ENCODE data around the gene ST8SIA2.

The ST8SIA2 gene

GRCh38 chr15:92399271-92399950, 5.7 kb downstream of the ST8SIA2 start:
- DNase-seq, result no peak

DNA sequence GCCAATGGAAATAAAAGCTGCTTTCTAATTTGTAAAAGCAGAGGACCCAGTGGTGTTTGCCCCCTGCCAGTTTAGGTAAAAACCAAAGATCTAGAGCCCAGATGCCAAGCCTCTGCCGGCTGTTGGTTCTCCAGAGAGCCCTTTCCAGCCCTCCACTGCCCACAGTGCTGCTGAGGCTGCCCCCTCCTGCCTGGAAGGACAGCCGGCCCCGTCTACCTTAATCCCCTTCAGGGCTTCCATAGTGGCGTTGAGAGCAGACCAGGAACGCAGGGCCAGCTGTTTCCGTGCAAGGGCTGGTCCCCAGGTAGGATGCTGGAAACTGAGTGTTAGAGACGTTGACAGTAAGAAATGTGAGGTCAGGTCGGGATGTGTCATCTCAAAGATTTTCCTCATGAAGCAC, 6.9 kb downstream of the ST8SIA2 start:
- DNase-seq, result no peak

DNA sequence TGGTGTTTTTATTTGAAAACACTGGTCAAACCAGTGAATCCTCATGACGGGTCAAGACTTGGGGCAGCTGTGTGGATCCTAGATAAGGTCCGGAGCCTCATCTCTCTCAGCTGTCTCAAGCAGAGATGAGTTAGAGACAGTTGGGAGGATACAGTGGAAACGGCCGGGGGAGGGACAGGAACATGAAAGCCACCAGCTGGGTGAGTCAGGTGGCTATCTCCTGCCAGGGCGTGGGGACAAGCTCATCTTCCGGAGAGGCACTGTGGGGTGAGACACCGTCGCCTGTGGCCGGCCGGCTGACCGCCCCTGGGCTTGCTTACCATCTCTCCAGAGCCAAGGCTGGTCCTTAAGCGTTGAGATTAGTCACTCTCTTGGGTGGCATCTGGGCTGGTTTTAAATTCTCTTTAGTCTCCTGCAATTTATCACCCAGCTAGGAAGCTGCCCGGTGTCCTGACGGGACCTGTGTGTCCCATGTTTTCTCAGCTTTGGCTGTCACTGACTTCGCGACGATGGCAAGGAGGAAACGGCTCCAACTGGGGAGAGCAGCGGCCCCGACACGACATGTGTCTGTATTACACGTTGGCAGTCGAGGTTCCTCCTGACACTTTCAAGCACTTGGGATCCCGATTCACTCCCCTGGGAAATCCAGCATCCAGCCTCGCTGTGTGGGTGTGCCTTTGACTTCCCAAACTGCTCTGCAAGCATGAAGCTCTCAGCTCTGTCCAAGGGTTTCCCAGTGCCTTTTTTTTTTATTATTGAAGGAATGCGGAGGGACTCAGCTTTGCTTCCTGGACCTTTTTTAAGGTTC, 7.5 kb downstream of the ST8SIA2 start:
- DNase-seq, result no peak

DNA sequence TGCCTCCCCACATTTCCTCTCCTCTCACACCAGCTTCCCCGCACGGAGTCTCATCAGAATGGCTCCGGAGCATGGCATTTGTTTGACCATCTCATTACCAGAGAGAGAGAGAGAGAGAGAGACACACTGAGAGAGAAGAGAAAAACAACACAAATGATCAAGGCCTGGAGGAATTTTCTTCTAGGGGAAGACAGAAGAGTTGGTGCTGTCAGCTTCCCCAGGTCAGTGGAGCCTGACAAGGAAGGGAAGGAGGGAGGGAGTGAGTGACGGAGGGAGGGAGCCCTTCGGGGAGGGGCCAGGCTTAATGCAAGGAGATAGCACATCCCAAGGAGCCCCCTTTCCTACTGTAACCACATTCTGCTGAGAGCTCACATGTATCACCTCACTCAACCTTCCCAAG, 9.1 kb downstream of the ST8SIA2 start:
- no peak for DNase-seq

DNA sequence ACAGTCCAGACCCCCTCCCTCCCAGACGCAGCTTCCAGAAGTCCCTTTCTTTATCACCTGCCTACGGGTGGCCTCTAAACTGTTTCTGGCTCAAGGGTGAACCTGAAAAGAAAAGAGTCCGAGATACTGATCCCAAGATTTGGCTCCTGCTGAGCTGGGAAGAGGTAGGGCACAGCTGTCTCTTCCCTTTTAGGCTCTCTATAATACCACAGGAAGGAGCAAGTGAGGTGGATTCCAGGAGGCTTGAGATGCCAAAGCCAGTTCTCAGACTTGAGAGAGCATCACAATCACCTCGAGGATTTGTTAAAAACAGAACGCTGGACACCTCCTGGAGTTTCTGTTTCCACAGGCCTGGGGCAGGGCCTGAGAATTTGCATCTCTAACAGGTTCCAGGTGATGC, 12.3 kb downstream of the ST8SIA2 start:
- no peak for DNase-seq

GRCh38 chr15:92407321-92407720, 13.6 kb downstream of the ST8SIA2 start:
- no peak for DNase-seq

DNA sequence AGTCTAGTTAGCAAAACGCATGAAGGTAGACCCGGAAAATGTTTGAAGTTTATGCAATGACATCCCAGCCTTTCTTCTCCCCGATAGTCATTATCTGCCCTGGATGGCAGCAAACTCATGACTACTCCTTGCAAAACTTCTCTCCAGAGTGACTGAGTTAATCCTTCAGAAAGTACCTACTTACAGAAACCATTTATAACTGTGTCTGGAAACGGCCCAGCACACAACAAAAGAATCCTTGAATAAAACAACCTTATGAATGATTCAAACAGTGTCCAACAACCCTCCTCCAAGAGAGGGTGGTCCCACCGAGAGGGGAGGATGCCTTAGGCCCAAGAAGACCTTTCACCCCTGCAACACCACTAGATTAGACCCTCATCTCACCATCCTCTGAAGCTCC, 14.2 kb downstream of the ST8SIA2 start:
- DNase-seq, result no peak

GRCh38 chr15:92409006-92409405, 15.3 kb downstream of the ST8SIA2 start:
- no peak for DNase-seq

GRCh38 chr15:92409521-92409920, 15.8 kb downstream of the ST8SIA2 start:
- DNase-seq, result no peak

DNA sequence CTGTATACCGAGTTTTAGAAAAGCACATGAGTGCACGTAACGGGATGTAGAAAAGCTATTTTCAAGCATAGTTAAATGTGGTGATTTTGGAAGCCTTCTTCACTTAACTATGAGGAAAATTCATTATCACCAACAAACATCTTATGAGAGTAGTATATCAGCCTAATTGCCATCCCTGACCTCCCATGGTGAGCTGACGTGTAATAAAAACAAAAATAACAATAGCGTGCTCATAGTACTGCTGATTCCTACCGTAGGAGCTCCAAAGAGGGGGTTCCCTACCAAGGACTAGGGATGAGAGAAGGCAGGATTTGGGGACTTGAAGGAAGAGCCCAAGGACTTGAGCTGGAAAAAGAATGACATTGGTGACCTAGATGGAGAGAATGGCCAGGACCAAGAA, 16.9 kb downstream of the ST8SIA2 start:
- DNase-seq, result no peak

DNA sequence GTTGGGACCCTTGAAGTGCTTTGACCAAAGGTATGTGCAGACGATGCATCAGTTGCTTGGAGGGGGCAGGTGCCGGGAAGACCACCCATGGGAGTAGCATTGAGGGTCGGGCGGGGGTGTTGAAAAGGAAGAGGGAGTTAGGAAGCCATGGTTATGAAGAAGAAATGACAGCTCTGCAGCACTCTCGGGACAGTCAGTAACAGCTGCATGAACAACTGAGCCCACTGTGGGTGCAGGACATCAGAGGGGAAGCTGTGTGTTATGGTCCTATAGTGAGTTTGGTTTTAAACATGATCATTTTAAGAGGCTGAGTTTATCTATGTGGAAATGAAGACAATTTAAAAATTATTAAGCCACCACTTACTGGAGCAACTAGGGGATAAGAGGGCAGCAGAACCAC, 17.6 kb downstream of the ST8SIA2 start:
- DNase-seq, result no peak

GRCh38 chr15:92413510-92413909, 19.8 kb downstream of the ST8SIA2 start:
- DNase-seq, result no peak

DNA sequence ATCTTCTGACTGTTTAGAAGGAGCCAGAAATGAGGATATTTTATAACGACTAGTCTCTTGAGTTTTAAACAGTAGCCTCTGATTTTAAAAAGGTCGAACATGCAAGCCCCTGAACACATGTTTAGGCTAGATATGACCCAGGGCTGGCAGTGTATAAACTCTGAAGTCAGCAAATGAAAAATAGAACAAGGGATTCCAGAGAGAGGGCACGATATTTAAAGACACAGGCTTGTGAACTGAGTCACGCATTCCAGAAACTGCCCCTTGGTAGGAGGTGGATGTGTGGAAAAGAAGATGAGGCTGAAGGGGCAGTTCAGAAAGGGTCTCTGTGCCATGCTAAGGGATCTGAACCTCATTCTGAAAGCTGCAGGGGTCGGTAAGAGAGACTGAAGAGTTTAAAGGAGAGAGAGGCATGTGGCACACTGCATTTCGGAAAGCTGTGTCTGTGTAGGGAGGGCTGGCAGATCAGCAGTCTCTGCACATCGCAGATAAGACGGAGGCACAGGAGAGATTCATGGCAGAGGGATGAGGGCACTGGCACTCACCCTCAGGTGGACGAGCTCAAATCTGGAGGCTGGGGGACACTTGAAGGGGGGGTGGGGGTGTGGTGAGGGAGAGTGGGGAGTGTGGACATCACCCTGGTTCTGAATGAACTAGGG, 22.1 kb downstream of the ST8SIA2 start:
- DNase-seq, result no peak

DNA sequence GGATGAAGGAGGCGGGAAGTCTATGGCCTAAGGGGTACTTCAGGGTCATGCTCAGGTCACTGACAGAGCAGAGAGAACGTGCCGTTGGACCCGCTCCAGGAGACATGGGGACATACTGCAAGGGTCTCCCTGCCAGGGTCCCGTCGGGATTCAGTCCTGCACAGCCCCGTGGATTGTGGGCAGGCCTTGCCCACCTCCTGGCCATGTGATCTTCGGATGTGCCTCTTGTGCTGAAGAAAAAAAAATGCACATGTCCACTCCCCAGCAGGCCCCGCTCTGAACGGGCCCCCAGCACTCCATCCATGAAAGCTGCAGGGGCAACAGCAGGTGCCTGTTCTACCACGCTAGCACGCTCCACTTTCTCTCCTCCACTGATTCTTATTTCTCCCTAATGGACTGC, 22.9 kb downstream of the ST8SIA2 start:
- DNase-seq, result no peak

GRCh38 chr15:92417716-92418115, 24.0 kb downstream of the ST8SIA2 start:
- no peak for DNase-seq

GRCh38 chr15:92418864-92419263, 25.2 kb downstream of the ST8SIA2 start:
- no peak for DNase-seq

DNA sequence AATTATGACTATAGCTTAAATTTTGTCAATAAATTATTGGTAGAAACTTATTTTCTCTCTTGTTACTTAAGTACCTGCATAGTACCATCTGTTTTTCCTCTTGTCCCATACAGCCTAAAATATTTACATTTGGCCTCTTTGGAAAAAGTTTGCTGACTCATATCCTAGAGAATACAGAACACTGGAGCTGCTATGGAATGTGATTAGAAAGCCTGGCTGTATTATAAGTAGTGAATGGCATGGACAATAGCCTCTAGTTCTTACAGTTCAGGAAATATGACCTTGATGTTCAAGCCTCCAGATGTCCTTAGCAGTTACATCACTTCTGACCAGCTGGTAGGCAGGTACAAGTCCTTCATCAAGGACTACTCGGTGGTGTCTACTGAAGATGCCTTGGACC, 28.3 kb downstream of the ST8SIA2 start:
- DNase-seq, result no peak

DNA sequence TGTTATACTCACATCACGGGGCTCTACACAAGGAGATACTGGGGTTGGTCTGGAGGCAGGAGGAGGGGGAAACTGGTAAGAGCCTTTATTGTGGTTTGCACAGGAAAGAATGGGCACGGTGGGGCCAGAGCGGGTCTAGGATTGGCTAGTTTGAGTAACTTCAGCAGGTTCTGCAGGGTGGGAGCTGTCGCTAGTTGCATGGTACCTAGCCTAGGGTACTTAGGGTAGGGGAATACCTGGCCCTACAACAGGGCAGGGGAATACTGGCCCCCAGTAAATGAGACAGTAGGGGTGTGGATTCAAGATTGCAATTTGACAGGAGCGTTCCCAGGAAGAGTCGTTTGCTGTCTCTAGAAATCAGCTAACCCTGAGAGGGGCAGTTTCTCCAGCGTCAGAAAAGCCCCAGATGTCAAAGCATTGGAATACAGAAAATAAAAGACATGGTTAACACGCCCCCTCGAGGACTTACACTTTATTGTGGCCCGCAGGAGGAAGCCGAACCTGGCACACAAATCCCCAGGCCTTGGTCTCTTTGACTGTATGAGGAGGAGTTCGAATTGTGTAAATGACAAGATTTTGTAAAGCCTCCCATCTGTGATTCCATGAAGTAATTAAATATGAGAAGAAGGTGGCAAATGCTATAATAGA, 32.0 kb downstream of the ST8SIA2 start:
- no peak for DNase-seq

DNA sequence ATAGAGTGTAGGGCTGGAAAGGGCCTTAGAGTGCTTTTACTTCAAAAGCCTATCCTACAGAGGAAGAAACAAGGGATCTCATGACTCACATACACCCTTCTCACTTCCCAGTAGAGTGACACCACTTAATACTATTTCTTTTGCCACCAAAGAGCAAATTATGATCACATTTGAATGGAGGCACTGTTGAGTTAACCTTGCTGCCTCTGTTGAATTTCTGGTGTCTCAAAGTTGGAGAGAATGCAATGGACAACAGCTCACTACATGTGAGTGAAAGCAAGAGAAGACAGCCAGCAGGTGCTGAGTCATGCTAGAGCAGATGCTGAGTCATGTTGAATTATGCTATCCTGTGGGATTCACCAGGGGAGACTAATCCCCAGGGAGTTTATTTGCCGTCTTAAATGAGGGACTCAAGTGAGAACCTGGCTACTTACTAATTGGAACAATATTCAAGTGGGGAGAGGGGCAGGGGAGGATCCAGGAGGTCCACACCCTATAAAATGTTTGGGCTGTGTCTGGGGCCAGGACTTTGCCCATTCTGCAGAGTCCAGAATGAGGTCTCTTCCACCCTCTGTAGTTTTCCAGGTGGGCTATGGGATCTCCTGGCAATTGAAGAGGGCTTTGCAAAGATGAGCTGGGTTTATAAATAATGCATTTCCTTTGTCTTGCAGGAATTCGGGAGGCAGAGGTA, 35.8 kb downstream of the ST8SIA2 start:
- DNase-seq, result no peak

DNA sequence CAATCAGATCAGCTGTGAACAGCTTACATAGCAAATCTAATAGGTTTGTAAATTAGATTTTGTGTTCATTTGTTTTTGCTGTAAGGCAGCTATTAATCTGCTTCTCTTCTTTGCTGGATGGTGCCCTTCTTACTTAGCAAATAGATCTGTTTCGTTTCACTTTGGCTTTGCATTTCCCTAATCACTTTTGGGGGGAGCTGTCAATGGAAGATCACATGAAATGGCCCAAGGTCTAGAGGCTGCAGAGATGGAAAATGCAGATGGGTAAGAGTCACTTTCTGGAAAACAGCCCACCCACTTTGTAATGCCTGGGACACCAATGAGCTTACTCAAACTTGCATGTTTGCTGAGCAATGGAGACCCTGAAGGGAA, 36.4 kb downstream of the ST8SIA2 start:
- DNase-seq, result no peak

DNA sequence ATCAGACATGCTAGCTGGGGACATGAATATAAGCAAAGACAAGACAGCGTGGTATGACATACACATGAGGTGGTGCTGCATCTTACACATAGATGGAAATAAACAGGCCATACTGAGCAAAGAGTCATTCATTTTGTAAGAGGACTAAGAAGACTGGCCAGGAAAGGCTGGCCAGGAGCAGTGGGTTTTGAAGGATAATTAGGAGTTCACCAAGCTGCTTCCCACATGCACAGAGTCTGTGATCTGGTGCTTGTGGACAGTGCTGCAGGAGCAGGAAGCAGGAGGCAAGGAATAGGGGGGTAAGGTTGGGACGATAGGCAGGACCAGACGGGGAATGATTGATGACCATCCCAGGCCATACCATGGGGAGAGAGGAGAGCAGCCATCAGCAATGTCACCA, 41.5 kb downstream of the ST8SIA2 start:
- DNase-seq, result no peak

DNA sequence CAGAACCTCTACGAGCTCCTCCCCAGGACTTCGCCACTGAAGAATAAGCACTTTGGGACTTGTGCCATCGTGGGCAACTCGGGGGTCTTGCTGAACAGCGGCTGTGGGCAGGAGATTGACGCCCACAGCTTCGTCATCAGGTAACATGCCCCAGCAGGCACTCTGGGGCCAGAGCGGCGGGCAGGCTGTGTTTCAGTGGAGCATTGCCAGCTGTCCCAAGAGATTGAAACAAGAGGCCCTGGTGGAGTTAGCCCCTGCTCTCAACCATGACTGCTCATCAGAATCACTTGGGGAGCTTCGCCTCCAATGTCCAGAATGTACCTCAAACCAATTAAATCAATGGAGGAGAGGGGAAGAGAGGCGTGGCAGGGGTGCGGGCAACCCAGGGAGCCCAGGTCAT, 44.8 kb downstream of the ST8SIA2 start:
- DNase-seq, result no peak

DNA sequence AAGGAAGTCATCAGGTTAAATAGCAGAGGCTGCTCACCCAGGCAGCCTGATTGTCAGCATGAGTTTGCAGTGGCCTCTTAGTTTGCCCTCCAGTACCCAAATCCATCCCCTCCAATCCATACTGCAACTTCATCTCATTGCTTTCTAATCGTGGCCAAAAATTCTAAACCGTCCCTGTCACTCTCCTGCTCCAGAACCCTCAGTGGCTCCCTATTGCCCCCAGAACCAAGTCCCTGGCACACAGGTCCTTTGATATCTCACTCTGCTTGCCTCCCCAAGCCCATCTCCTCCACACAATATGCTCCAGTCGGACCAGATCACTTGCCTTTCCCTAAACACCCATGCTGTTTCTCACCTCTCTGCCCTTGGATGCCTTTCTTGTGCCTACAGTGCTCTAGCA, 49.7 kb downstream of the ST8SIA2 start:
- no peak for DNase-seq
